HepG2 (cell line): ENCODE results near the gene KDM6B. TPM values are rescaled to one million over a fixed set of nuclear protein-coding genes. Genes with fewer than 3 reads are reported as not detected.

Experiments used
- CCDC6 ChIP-seq: sonication (generic); formaldehyde crosslinking; IDR thresholded peaks from 2 replicates; pipeline ENCODE4 v1.8.1; 2022; ENCODE audit warnings: mild to moderate bottlenecking, missing genetic modification reagents, moderate library complexity
- FOXK1 ChIP-seq: sonication (generic); formaldehyde crosslinking; IDR thresholded peaks from 2 replicates; pipeline ENCODE4 v1.4.0; 2020; ENCODE audit warnings: low read depth, missing genetic modification reagents, borderline replicate concordance
- GMEB2 ChIP-seq: IDR thresholded peaks from 2 replicates; pipeline ENCODE4 v1.6.1; 2016; ENCODE audit warnings: missing biosample characterization, missing genetic modification reagents, low read depth
- NFIC ChIP-seq: IDR thresholded peaks from 2 replicates; pipeline ENCODE4 v1.6.1; 2012; ENCODE audit warnings: mild to moderate bottlenecking, low read length, inconsistent platforms
- NFYB ChIP-seq: sonication (generic); formaldehyde crosslinking; IDR thresholded peaks from 2 replicates; pipeline ENCODE4 v1.4.0; 2020; ENCODE audit warnings: missing genetic modification reagents
- SALL1 ChIP-seq: sonication (generic); formaldehyde crosslinking; IDR thresholded peaks from 2 replicates; pipeline ENCODE4 v1.8.0; 2022; ENCODE audit warnings: mild to moderate bottlenecking, missing genetic modification reagents
- SOX13 ChIP-seq, 3 experiments: fragments of 450-650 bp in 1 of 3; sonication (generic) in 1 of 3; formaldehyde crosslinking in 1 of 3; IDR thresholded peaks in 2 of 3; conservative IDR thresholded peaks in 1 of 3; 2 replicates each; pipeline versions ENCODE4 v1.5.0 to v1.6.1; 2016 to 2020; ENCODE audit warnings: antibody characterized with exemption in 1 of 3, mild to moderate bottlenecking in 1 of 3, missing compliant biosample characterization in 1 of 3, missing genetic modification reagents in 1 of 3, moderate library complexity in 1 of 3
- TAF15 ChIP-seq: fragments of 200-400 bp; formaldehyde crosslinking; IDR thresholded peaks from one replicate; pipeline ENCODE4 v1.6.1; 2018; ENCODE audit warnings: mild to moderate bottlenecking, low read depth, low read length; ENCODE audit not compliant: poor library complexity, severe bottlenecking
- TEAD2 ChIP-seq: sonication (generic); formaldehyde crosslinking; IDR thresholded peaks from 2 replicates; pipeline ENCODE4 v1.9.0; 2021; ENCODE audit warnings: missing genetic modification reagents
- TERF1 ChIP-seq: sonication (generic); formaldehyde crosslinking; IDR thresholded peaks from 2 replicates; pipeline ENCODE4 v1.8.0; 2022; ENCODE audit warnings: mild to moderate bottlenecking, missing genetic modification reagents, moderate library complexity
- ZFP36L1 ChIP-seq: sonication (generic); formaldehyde crosslinking; IDR thresholded peaks from 2 replicates; pipeline ENCODE4 v1.8.0; 2022; ENCODE audit warnings: mild to moderate bottlenecking, missing genetic modification reagents, moderate library complexity
- ZNF136 ChIP-seq: sonication (generic); formaldehyde crosslinking; IDR thresholded peaks from 2 replicates; pipeline ENCODE4 v1.8.1; 2022; ENCODE audit warnings: low read depth, mild to moderate bottlenecking, moderate library complexity, missing genetic modification reagents
- ZNF256 ChIP-seq: sonication (generic); formaldehyde crosslinking; conservative IDR thresholded peaks from 2 replicates; pipeline ENCODE4 v1.4.0; 2020; ENCODE audit warnings: missing genetic modification reagents
- ZNF552 ChIP-seq: sonication (generic); formaldehyde crosslinking; IDR thresholded peaks from 2 replicates; pipeline ENCODE4 v1.9.0; 2022; ENCODE audit warnings: missing genetic modification reagents, mild to moderate bottlenecking, borderline replicate concordance
- ZNF83 ChIP-seq: sonication (generic); formaldehyde crosslinking; IDR thresholded peaks from 2 replicates; pipeline ENCODE4 v1.4.0; 2020; ENCODE audit warnings: missing genetic modification reagents, mild to moderate bottlenecking, borderline replicate concordance
- polyA plus RNA-seq, 8 experiments: library from polyadenylated mRNA; depleted of rRNA in 3 of 8; stranded (reverse) in 7 of 8; unstranded in 1 of 8; fragments of >200 nt; fragmentation: Illumina TruSeq in 4 of 8; extraction: Trizol in 4 of 8; gene quantifications; 2 replicates each; pipeline versions ENCODE4 v1.2.1 to v1.2.3, GENCODE V29; 2011 to 2016; ENCODE audit warnings: low read depth in 4 of 8, missing spikeins in 1 of 8, mixed read lengths in 1 of 8; ENCODE audit not compliant: insufficient read depth in 1 of 8
- total RNA-seq, 5 experiments: library from RNA; depleted of rRNA; stranded (reverse); fragments of >200 nt; fragmentation: Illumina TruSeq; extraction: Trizol; gene quantifications; 2 replicates each; pipeline ENCODE4 v1.2.3, GENCODE V29; 2016; ENCODE audit warnings: low read depth in 1 of 5
- TF ChIP-seq, protein P1 (sequence below): IDR thresholded peaks from 2 replicates; pipeline ENCODE4 v1.6.1; 2016; ENCODE audit warnings: low read depth
- TF ChIP-seq, protein P2 (sequence below): sonication (generic); formaldehyde crosslinking; IDR thresholded peaks from 2 replicates; pipeline ENCODE4 v1.5.0; 2020; ENCODE audit warnings: missing genetic modification reagents
- TF ChIP-seq, protein P3 (sequence below): sonication (generic); formaldehyde crosslinking; IDR thresholded peaks from 2 replicates; pipeline ENCODE4 v1.8.1; 2023; ENCODE audit warnings: mild to moderate bottlenecking, moderate library complexity, missing genetic modification reagents

KDM6B gene
- total and polyA plus RNA-seq, 2 of the 13 experiments (the other 11 are each of a cell fraction or from before 2014, with no cell fraction given), result 1.3 to 2.1 TPM

GRCh38 chr17:7856811-7857712 is 23.0 kb downstream of the KDM6B start, which contains the start of gene NAA38 (continued):
- TF ChIP-seq CCDC6 (CRISPR knock-in tag) (no peak), NFYB (CRISPR knock-in tag) (no peak), ZNF552 (CRISPR knock-in tag) (no peak), ZNF256 (CRISPR knock-in tag) (0 out of 2 replicates have a peak, but pooled peaks have one; percentile 76), ZNF83 (no peak), NFIC (no peak), SALL1 (CRISPR knock-in tag) (peak; percentile 52), TEAD2 (CRISPR knock-in tag) (no peak), FOXK1 (CRISPR knock-in tag) (peak; percentile 39), SOX13 (IDR thresholded peaks at IDR 0.05) (peak; percentile 37; the same call in 1 of the 2 replicates), SOX13 (CRISPR knock-in tag; conservative IDR thresholded peaks at IDR 0.05 in 1 of 2, IDR thresholded peaks at IDR 0.05 in 1 of 2) (no peak; a peak in 1 of 4 replicates), TAF15 (no peak), ZNF136 (no peak), GMEB2 (CRISPR knock-in tag) (no peak), ZFP36L1 (no peak), TERF1 (CRISPR knock-in tag) (no peak)
- TF ChIP-seq, protein P1, sequence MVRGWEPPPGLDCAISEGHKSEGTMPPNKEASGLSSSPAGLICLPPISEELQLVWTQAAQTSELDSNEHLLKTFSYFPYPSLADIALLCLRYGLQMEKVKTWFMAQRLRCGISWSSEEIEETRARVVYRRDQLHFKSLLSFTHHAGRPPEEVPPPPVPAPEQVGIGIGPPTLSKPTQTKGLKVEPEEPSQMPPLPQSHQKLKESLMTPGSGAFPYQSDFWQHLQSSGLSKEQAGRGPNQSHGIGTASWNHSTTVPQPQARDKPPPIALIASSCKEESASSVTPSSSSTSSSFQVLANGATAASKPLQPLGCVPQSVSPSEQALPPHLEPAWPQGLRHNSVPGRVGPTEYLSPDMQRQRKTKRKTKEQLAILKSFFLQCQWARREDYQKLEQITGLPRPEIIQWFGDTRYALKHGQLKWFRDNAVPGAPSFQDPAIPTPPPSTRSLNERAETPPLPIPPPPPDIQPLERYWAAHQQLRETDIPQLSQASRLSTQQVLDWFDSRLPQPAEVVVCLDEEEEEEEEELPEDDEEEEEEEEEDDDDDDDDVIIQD (CRISPR knock-in tag), result no peak
- TF ChIP-seq, protein P2, sequence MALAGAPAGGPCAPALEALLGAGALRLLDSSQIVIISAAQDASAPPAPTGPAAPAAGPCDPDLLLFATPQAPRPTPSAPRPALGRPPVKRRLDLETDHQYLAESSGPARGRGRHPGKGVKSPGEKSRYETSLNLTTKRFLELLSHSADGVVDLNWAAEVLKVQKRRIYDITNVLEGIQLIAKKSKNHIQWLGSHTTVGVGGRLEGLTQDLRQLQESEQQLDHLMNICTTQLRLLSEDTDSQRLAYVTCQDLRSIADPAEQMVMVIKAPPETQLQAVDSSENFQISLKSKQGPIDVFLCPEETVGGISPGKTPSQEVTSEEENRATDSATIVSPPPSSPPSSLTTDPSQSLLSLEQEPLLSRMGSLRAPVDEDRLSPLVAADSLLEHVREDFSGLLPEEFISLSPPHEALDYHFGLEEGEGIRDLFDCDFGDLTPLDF, result peak; percentile 81
- TF ChIP-seq, protein P3, sequence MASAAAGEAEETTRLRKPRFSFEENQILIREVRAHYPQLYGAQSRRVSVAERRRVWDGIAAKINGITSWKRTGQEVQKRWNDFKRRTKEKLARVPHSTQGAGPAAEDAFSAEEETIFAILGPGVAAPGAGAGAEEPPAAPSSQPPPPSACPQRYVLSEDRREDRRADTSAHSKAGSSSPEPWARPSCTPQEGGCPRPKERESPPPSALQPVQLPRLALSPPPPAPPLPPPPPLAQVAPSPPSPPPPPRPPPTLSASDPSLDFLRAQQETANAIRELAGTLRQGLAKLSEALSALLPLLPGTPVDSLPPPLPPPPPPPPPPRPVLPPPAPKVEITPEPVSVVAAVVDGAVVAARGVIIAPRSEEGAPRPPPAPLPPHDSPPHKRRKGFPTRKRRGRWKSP (CRISPR knock-in tag), result peak; percentile 88
